Measurements from ENCODE around the gene LBX2.

The LBX2 gene

DNA sequence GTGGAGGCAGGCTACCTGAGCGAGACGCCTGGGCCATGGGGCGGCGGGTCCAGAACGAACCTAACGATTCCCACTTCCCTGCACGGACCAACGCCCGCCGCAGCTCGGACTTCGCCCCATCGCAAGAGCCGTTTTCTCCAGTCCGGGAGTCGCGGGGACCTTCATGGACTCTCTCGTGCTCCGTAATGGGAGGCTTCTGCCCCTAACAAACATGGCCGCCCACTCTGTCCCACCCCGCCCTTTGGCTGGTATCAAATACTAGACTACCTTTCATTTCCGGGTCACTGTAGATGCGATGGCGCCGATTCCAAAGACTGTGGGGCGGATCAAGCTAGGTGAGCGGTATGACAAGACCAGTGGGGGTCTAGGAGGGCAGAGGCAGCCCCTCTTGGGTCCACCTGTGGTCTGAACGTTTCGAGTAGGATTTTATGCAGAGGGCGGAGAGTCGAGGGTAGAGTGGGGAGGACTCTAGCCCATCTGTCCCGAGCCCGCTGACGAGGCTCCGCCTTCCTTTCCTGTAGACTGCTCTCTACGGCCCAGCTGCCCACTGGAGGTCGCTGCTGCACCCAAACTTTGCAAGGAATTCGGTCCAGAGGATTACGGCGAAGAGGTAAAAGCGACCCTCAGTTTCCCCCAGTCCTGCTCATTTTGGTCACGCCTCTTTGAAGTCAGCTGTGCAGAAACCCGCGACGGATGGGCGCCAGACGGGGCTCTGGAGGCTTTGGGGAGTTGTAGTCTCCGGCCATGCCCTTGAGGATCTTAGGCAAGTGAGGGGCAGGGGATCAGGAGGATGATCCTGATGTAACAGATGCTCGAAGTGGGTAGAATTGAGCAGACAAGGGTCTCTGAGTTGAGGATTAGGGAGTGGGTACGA is 16.4 kb downstream of the LBX2 start, which contains the start of the genes CCDC142 and TTC31:
Gene CCDC142 (minus strand): TSS at position 198 of the 874 bp plus-strand sequence. CDS start 161 bp downstream, at position 37.
Gene TTC31 (plus strand): TSS at position 281 of the 874 bp plus-strand sequence. CDS start 15 bp downstream, at position 296.
- H2AFZ ChIP-seq (ENCODE audit: low read length) = peak within 1 kb of the TSS; percentile 82
- H3K9ac ChIP-seq (ENCODE audit: low read depth, low read length, poor library complexity, severe bottlenecking) = peak within 1 kb of the TSS; percentile 80
- H3K9me2 ChIP-seq (replicated peaks; ENCODE audit: low read depth, low read length) = no peaks in the 10 kb centered on the region
- no peaks in the 10 kb centered on the region for H3F3A ChIP-seq (ENCODE audit: low read depth)
- H4K20me1 ChIP-seq (ENCODE audit: insufficient read depth, low read length, poor library complexity, severe bottlenecking) = peaks cover 9% of the 10 kb centered on the region
- no peaks in the 10 kb centered on the region for H3K9me3 ChIP-seq (ENCODE audit: insufficient read depth, low read depth, low read length)
- no peak for TF ChIP-seq EZH2phosphoT487 (IDR thresholded peaks at IDR 0.05; ENCODE audit: borderline replicate concordance)
- TF ChIP-seq, protein P1, sequence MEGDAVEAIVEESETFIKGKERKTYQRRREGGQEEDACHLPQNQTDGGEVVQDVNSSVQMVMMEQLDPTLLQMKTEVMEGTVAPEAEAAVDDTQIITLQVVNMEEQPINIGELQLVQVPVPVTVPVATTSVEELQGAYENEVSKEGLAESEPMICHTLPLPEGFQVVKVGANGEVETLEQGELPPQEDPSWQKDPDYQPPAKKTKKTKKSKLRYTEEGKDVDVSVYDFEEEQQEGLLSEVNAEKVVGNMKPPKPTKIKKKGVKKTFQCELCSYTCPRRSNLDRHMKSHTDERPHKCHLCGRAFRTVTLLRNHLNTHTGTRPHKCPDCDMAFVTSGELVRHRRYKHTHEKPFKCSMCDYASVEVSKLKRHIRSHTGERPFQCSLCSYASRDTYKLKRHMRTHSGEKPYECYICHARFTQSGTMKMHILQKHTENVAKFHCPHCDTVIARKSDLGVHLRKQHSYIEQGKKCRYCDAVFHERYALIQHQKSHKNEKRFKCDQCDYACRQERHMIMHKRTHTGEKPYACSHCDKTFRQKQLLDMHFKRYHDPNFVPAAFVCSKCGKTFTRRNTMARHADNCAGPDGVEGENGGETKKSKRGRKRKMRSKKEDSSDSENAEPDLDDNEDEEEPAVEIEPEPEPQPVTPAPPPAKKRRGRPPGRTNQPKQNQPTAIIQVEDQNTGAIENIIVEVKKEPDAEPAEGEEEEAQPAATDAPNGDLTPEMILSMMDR (conservative IDR thresholded peaks at IDR 0.05; ENCODE audit: low read length) = peak; percentile 93
- peak within 1 kb of the TSS; percentile 79 for H3K4me3 ChIP-seq (ENCODE audit: low read length, poor library complexity, severe bottlenecking)
- H3K79me2 ChIP-seq (ENCODE audit: insufficient read depth, low read length) = peaks cover 53% of the 10 kb centered on the region
- H3K27me3 ChIP-seq (ENCODE audit: insufficient read depth, low read length, poor library complexity, severe bottlenecking) = no peaks in the 10 kb centered on the region
- H3K36me3 ChIP-seq (ENCODE audit: insufficient read depth, low read length) = no peaks in the 10 kb centered on the region
- peaks cover 29% of the 10 kb centered on the region for H3K4me1 ChIP-seq (ENCODE audit: insufficient read depth, low read length, poor library complexity, severe bottlenecking)
- peak within 1 kb of the TSS; percentile 93 for H3K4me2 ChIP-seq (ENCODE audit: low read depth, low read length, poor library complexity, severe bottlenecking)

GRCh38 chr2:74481961-74482800 is 17.2 kb downstream of the LBX2 start:
- peak overlapping the region; percentile 93 for H3K4me2 ChIP-seq (ENCODE audit: low read depth, low read length, poor library complexity, severe bottlenecking)

GRCh38 chr2:74481431-74481830 is 18.0 kb downstream of the LBX2 start:
- Histone ChIP-seq H3K9ac (ENCODE audit: low read depth, low read length, poor library complexity, severe bottlenecking) (peak overlapping the region; percentile 80), H3K9me2 (replicated peaks; ENCODE audit: low read depth, low read length) (no peaks in the 10 kb centered on the region), H3K4me3 (ENCODE audit: low read length, poor library complexity, severe bottlenecking) (peak overlapping the region; percentile 79), H3K27me3 (ENCODE audit: insufficient read depth, low read length, poor library complexity, severe bottlenecking) (no peaks in the 10 kb centered on the region), H3F3A (ENCODE audit: low read depth) (no peaks in the 10 kb centered on the region), H3K4me1 (ENCODE audit: insufficient read depth, low read length, poor library complexity, severe bottlenecking) (peaks cover 29% of the 10 kb centered on the region), H3K9me3 (ENCODE audit: insufficient read depth, low read depth, low read length) (no peaks in the 10 kb centered on the region), H2AFZ (ENCODE audit: low read length) (no peak overlapping the region), H3K36me3 (ENCODE audit: insufficient read depth, low read length) (no peaks in the 10 kb centered on the region), H4K20me1 (ENCODE audit: insufficient read depth, low read length, poor library complexity, severe bottlenecking) (peaks cover 9% of the 10 kb centered on the region), H3K79me2 (ENCODE audit: insufficient read depth, low read length) (peaks cover 53% of the 10 kb centered on the region), H3K4me2 (ENCODE audit: low read depth, low read length, poor library complexity, severe bottlenecking) (peak overlapping the region; percentile 93)
- TF ChIP-seq, protein P1 (conservative IDR thresholded peaks at IDR 0.05; ENCODE audit: low read length) = no peak
- TF ChIP-seq EZH2phosphoT487 (IDR thresholded peaks at IDR 0.05; ENCODE audit: borderline replicate concordance) = no peak

More at GRCh38 chr2:74481961-74482800, 17.2 kb downstream of the LBX2 start:
- Histone ChIP-seq H3K9ac (ENCODE audit: low read depth, low read length, poor library complexity, severe bottlenecking) (peak overlapping the region; percentile 80), H3K4me1 (ENCODE audit: insufficient read depth, low read length, poor library complexity, severe bottlenecking) (peaks cover 29% of the 10 kb centered on the region), H3K9me2 (replicated peaks; ENCODE audit: low read depth, low read length) (no peaks in the 10 kb centered on the region), H2AFZ (ENCODE audit: low read length) (peak overlapping the region; percentile 82), H4K20me1 (ENCODE audit: insufficient read depth, low read length, poor library complexity, severe bottlenecking) (peaks cover 9% of the 10 kb centered on the region), H3K27me3 (ENCODE audit: insufficient read depth, low read length, poor library complexity, severe bottlenecking) (no peaks in the 10 kb centered on the region), H3K9me3 (ENCODE audit: insufficient read depth, low read depth, low read length) (no peaks in the 10 kb centered on the region), H3K36me3 (ENCODE audit: insufficient read depth, low read length) (no peaks in the 10 kb centered on the region), H3K79me2 (ENCODE audit: insufficient read depth, low read length) (peaks cover 53% of the 10 kb centered on the region), H3K4me3 (ENCODE audit: low read length, poor library complexity, severe bottlenecking) (peak overlapping the region; percentile 79), H3F3A (ENCODE audit: low read depth) (no peaks in the 10 kb centered on the region)
- TF ChIP-seq EZH2phosphoT487 (IDR thresholded peaks at IDR 0.05; ENCODE audit: borderline replicate concordance) = no peak
- TF ChIP-seq, protein P1 (conservative IDR thresholded peaks at IDR 0.05; ENCODE audit: low read length) = no peak
